ENCODE measurements around the gene A2M. TPM values are rescaled to one million over a fixed set of nuclear protein-coding genes. Genes with fewer than 3 reads are reported as not detected.

Gene A2M
- total RNA-seq, 4 donors from 2014 or later = 316 to 600 (median 331) TPM

DNA sequence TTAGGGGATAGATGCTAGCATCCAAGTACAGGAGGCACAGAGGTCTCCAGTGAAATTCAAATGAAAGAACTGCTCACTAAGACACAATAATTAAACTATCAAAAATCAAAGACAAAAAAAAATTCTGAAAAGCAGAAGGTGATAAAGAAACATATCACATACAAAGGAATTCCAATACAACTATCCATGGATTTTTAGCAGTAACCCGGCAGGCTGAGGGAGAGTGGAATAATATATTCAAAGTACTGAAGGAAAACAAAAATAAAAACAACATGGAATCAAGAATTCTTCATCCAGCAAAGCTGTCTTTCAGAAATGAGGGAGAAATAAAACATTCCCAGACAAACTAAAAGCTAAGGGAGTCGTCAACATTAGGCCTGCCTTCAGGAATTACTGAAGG is 31.9 kb downstream of the A2M start:
- TF ChIP-seq, protein P1, sequence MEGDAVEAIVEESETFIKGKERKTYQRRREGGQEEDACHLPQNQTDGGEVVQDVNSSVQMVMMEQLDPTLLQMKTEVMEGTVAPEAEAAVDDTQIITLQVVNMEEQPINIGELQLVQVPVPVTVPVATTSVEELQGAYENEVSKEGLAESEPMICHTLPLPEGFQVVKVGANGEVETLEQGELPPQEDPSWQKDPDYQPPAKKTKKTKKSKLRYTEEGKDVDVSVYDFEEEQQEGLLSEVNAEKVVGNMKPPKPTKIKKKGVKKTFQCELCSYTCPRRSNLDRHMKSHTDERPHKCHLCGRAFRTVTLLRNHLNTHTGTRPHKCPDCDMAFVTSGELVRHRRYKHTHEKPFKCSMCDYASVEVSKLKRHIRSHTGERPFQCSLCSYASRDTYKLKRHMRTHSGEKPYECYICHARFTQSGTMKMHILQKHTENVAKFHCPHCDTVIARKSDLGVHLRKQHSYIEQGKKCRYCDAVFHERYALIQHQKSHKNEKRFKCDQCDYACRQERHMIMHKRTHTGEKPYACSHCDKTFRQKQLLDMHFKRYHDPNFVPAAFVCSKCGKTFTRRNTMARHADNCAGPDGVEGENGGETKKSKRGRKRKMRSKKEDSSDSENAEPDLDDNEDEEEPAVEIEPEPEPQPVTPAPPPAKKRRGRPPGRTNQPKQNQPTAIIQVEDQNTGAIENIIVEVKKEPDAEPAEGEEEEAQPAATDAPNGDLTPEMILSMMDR (IDR thresholded peaks at IDR 0.05; ENCODE audit: low read depth) = no peak

DNA sequence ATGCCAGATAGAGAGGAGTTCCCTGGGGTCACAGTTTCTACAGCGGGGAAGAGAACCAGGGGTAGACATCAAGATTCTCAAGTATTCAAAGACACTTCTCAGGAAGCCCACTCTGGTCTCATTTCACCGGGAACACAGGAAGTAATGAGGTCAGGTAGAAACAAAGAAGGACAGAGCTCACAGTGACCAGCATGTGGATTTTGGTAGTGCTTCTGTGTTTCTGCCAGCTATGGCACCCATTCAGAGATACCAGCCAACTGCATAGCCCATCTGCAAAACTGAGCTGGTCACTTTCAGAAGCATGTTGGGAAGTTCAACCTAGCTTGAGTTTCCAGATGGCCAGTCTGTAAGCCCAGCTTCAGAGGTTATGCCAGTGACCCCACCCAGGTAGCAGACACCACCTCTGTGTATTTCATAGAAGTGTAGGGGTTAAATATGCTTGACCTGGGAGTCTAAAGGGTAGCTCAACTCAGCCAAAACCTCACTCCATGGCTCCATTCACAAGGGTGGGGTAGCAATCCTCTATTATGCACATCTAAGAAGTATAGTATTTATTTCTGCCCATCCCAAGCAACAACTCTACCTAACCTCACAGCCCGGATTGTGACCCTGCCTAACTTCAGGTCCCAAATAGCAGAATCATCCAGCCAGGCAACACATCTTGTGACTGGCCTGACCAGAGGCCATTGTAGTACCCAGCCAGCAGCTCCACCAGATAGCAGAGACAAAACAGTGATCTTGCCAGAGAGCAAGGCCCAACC is 33.9 kb downstream of the A2M start:
- TF ChIP-seq, protein P1 (IDR thresholded peaks at IDR 0.05; ENCODE audit: low read depth) = no peak

DNA sequence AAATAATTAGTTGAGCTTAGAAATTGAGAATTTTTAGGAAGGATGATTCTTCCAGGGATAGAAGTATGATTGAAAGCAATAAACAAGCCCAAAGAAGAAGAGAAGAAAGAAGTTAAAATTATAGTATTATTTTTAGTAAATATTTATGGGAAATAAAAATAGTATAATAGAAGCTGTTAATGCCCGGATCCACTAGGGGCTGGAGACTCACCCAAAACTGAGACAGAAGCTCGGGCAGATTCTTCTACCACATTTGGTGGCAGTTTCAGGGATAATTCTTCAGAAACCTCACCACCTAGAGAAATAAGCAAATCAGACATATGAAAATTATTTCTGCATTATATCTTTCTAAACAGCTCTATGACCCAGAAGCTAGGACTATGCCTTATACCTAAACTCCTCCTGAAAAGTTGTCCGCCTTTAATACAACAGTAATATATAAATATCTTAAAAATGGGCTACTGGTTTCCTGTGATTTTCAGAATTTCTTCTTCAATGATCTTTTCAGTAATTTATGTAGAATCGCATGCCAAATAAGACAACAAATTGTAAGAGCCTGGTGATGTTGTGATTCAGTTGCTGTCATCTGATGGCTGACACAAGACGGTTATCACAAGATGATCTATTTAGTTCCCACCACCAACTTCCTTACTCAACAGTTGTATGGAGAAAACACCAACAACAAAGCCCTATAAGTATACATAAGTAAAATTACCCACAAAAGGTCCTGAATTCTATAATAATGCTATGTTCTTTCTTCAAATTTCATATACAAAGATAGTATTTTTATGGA is 35.6 kb downstream of the A2M start:
- TF ChIP-seq, protein P1 (IDR thresholded peaks at IDR 0.05; ENCODE audit: low read depth) = no peak

DNA sequence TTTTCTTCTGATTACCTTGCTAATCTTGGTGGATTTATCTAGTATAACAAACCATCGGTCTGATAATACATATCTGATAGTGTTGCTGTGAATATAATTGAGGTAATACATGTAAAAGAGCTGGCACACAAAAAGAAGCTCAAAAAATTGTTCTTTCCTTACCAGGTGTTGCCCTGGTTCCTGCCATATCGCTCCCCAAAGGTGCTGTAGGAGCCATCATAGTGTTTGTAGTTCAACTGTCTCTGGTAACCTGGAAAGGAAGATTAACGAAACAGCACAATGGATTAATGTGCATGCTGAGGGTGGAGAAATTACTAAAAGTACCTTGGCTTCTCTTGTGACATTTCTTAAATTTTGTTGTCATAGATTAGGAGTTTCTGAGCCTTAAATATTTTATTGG is 36.6 kb downstream of the A2M start:
- TF ChIP-seq, protein P1 (IDR thresholded peaks at IDR 0.05; ENCODE audit: low read depth) = no peak

DNA sequence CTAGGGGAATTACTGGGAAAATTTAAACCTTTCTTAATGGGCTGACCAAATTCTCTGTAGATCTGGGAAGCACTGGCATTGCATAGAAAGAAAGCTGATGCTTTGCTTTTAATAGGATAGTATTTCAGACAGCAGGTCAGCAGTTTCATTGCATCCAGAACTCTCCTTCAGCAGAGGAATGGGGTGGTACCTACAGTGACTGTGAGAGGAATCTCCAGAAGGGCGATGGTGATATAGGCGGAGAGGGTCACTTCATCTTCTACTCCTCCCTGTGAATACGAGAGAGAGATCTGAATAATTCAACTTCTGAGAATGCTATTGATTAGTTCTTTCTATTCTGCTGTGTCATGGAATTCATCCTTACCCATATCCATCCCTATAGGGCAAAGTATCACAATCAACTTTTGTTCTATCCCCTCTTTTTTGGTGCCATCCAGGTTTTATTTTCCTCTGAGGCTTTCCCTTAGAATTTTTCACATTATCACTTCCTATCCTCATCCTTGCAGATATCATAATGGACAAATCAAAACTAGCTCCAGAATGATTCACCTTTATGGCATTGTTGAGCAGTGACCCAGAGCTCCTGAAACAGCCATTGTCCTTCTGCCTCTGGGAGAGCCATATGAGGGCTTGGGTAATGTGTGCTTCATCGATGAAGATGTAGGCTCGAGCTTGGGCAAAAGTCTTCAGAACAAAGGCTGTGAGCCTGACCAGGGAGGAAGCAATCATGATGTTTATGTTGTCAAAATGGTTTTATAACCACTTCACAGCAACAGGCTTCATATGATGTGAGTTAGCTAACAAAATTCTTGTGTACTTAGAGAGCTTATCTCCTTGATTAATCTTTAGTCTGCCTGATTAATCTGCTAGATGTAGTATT is 38.3 kb downstream of the A2M start:
- TF ChIP-seq, protein P1 (IDR thresholded peaks at IDR 0.05; ENCODE audit: low read depth) = no peak

DNA sequence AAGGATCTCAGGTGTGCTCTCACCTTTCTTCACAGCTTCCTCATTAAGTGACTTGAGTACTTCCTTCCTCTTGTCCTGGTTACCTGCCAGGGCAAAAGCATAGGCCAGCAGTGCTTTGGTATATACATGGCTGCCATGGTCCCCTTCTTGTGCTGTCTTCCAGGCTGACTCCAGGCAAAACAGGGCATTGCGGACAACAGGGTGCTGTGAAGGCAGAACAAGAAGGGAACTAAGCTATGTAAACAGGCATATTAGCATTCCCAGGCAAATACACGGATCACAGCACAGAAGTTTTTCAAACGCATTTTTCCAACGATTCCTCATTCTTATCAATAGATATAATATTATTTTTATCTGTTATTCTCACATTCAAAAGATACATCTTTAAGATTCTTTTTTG is 39.0 kb downstream of the A2M start:
- TF ChIP-seq, protein P1 (IDR thresholded peaks at IDR 0.05; ENCODE audit: low read depth) = no peak
